Left hindlimb (tissue), 1 donor: ENCODE results near the gene BPGM.

Source experiments
- DNase-seq: peaks from one replicate; pipeline ENCODE4 v3.0.0-alpha.2; 2018

Gene BPGM

DNA sequence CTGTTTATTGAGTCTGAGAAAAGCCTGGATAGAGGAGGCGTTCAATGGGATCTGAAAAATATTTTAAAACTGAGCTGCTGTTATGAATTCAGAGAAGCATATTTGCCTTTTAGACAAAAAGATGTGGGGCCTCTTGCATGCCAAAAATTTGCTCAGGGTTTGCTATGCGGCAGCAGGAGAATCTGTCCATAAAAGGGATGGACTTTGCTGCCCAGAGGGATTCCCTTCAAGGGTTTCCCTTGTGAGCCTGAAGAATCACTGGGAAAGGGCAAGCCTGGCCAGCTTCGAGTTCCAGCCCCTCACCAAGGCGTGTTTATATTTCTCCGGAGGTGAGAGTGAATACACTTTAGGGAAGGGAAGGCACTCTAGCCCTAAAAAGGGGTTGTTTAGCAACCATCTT, 77.2 kb downstream of the BPGM start:
- DNase-seq, result no peak

DNA sequence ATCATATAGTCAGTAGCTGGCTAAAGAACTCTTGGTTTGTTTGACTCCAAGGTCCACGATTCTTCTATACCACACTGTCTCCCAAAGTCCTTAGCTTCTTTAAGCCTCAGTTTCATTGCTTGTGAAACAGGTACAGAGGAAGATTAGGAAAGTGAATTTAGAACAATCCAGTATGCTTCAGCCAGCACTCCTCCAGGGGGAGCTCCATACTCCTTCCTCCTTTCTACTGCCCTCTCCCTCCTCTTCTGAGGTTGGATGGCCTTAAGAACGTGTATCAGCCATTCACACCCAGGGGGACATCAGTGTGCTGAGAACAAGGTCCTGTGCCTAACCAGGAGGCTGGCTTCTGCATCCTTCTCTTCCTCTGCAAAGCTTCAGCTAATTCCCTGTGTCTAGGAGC, 78.0 kb downstream of the BPGM start:
- DNase-seq, result no peak

DNA sequence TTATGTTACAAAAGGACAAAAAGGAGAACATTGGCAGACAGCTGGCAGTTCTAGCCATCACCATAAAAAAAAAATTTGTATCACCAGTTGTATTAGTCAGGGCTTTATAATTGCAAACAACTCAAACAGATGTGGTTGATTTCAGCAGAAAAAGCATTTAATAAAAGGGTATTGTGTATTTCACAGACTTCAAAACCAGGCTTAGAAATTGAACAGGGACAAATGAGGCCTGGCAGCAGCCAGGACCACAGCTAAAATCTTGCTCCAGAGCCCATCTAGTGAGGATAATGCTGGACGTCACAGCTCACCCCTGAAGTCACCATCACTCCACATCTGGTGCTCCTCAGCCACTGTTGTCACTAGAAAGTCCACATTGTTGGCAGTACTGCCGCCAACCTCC, 79.9 kb downstream of the BPGM start:
- DNase-seq, result no peak

DNA sequence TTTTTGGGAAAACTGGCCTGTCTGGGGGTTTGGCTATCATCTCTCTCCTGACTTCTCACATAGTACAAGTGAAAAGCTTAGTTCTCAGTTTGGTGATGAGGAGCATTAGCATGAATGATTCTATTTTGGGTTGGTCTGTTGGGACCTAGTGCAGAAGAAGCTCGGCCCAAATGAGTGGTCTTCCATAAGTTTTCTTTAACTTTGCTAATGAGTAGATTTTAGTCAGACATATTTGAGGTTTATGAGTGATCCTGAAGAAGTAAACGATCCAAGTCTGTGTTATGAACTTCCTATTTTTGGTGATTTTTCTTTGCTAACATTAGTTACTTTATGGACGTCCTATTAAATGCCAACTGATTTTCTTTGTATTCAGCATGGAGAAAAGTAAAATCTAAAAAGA, 81.1 kb downstream of the BPGM start:
- DNase-seq, result no peak
